ENCODE measurements around the gene PYGO2. TPM values are rescaled to one million over a fixed set of nuclear protein-coding genes. Genes with fewer than 3 reads are reported as not detected.

The PYGO2 gene
- total and polyA plus RNA-seq, 2 of the 8 experiments (the other 6 are each of a cell fraction or from before 2014, with no cell fraction given), result 31.0 to 31.6 TPM

GRCh38 chr1:155001675-155002463, 40.3 kb upstream of the PYGO2 start (continued):
- TF ChIP-seq, protein P1, sequence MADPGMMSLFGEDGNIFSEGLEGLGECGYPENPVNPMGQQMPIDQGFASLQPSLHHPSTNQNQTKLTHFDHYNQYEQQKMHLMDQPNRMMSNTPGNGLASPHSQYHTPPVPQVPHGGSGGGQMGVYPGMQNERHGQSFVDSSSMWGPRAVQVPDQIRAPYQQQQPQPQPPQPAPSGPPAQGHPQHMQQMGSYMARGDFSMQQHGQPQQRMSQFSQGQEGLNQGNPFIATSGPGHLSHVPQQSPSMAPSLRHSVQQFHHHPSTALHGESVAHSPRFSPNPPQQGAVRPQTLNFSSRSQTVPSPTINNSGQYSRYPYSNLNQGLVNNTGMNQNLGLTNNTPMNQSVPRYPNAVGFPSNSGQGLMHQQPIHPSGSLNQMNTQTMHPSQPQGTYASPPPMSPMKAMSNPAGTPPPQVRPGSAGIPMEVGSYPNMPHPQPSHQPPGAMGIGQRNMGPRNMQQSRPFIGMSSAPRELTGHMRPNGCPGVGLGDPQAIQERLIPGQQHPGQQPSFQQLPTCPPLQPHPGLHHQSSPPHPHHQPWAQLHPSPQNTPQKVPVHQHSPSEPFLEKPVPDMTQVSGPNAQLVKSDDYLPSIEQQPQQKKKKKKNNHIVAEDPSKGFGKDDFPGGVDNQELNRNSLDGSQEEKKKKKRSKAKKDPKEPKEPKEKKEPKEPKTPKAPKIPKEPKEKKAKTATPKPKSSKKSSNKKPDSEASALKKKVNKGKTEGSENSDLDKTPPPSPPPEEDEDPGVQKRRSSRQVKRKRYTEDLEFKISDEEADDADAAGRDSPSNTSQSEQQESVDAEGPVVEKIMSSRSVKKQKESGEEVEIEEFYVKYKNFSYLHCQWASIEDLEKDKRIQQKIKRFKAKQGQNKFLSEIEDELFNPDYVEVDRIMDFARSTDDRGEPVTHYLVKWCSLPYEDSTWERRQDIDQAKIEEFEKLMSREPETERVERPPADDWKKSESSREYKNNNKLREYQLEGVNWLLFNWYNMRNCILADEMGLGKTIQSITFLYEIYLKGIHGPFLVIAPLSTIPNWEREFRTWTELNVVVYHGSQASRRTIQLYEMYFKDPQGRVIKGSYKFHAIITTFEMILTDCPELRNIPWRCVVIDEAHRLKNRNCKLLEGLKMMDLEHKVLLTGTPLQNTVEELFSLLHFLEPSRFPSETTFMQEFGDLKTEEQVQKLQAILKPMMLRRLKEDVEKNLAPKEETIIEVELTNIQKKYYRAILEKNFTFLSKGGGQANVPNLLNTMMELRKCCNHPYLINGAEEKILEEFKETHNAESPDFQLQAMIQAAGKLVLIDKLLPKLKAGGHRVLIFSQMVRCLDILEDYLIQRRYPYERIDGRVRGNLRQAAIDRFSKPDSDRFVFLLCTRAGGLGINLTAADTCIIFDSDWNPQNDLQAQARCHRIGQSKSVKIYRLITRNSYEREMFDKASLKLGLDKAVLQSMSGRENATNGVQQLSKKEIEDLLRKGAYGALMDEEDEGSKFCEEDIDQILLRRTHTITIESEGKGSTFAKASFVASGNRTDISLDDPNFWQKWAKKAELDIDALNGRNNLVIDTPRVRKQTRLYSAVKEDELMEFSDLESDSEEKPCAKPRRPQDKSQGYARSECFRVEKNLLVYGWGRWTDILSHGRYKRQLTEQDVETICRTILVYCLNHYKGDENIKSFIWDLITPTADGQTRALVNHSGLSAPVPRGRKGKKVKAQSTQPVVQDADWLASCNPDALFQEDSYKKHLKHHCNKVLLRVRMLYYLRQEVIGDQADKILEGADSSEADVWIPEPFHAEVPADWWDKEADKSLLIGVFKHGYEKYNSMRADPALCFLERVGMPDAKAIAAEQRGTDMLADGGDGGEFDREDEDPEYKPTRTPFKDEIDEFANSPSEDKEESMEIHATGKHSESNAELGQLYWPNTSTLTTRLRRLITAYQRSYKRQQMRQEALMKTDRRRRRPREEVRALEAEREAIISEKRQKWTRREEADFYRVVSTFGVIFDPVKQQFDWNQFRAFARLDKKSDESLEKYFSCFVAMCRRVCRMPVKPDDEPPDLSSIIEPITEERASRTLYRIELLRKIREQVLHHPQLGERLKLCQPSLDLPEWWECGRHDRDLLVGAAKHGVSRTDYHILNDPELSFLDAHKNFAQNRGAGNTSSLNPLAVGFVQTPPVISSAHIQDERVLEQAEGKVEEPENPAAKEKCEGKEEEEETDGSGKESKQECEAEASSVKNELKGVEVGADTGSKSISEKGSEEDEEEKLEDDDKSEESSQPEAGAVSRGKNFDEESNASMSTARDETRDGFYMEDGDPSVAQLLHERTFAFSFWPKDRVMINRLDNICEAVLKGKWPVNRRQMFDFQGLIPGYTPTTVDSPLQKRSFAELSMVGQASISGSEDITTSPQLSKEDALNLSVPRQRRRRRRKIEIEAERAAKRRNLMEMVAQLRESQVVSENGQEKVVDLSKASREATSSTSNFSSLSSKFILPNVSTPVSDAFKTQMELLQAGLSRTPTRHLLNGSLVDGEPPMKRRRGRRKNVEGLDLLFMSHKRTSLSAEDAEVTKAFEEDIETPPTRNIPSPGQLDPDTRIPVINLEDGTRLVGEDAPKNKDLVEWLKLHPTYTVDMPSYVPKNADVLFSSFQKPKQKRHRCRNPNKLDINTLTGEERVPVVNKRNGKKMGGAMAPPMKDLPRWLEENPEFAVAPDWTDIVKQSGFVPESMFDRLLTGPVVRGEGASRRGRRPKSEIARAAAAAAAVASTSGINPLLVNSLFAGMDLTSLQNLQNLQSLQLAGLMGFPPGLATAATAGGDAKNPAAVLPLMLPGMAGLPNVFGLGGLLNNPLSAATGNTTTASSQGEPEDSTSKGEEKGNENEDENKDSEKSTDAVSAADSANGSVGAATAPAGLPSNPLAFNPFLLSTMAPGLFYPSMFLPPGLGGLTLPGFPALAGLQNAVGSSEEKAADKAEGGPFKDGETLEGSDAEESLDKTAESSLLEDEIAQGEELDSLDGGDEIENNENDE (IDR thresholded peaks at IDR 0.05; ENCODE audit: insufficient replicate concordance, low read length), result no peak
- no peak for TF ChIP-seq KDM5A (IDR thresholded peaks at IDR 0.05; ENCODE audit: low read length)
- TF ChIP-seq JUN (IDR thresholded peaks at IDR 0.05; ENCODE audit: low read depth, low read length), result no peak
- no peak for TF ChIP-seq POU5F1 (IDR thresholded peaks at IDR 0.05; ENCODE audit: low read depth, low read length)
- TF ChIP-seq NRF1 (IDR thresholded peaks at IDR 0.05; ENCODE audit: low read depth, low read length), result no peak
- TF ChIP-seq NANOG (IDR thresholded peaks at IDR 0.05; ENCODE audit: insufficient read depth, low read depth, low read length, poor library complexity, severe bottlenecking), result no peak
- peak; percentile 21 for TF ChIP-seq CTBP2 (IDR thresholded peaks at IDR 0.05; ENCODE audit: borderline replicate concordance, insufficient read depth, insufficient read length, low read length)
- TF ChIP-seq MAFK (IDR thresholded peaks at IDR 0.05; ENCODE audit: low read depth, low read length), result no peak

Data from H1 (cell line).